Skeletal muscle cell (primary cell): Measurements from ENCODE around the gene C11orf97.
"Not testable (repeated sequence)": the region's sequence is repeated elsewhere in the genome, so short reads cannot be mapped to it uniquely, and the experiment has no call there.

ENCODE experiments used
- DNase-seq: peaks from one replicate; pipeline ENCODE4 v3.0.0-alpha.2; 2010; ENCODE audit warnings: low read depth
- H3K4me3 ChIP-seq: 2 replicates; pipeline ENCODE4 v1.5.1; 2011; ENCODE audit warnings: low read depth, mild to moderate bottlenecking, control low read depth, low read length, moderate library complexity

Gene C11orf97, protein sequence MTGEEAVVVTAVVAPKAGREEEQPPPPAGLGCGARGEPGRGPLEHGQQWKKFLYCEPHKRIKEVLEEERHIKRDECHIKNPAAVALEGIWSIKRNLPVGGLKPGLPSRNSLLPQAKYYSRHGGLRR

DNA sequence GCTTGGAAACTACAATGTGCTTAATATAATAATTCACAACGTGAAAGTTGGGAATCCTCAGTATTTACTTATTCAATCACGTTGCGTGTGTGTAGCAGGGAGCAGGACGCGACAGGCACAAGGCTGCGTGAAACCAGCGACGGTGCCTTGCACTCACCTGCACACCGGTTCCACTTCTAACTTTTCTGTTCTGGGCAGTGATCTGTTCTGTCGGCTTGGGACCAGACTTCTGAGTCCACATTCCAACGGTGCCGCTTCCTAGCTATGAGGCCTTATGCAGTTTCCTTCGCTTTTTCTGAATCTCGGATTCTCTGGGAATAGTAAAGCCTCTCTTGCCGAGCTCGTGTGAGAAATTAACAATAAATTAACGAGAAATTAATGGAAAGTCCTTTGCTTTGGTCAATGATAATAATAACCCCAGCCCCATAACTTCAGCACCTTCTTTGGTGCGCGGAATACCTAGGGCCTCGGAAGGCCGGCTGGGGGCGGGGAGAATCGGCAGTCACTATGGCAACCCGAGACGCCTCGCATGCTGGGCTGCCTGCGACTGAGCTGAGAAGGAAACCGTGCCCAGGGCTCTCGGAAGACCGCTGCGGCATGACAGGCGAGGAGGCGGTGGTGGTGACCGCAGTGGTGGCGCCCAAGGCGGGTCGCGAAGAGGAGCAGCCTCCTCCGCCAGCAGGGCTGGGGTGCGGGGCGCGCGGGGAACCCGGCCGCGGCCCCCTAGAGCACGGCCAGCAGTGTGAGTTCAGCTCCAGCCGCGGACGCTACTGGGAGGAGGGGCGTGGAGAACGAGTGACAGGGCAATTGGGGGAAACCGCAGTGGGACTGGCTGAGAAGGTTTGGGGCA is at the start of gene C11orf97:
TSS of gene C11orf97 (plus strand) at position 530 of the 850 bp plus-strand sequence. CDS start at position 598, 68 bp downstream.
- DNase-seq = no peak
- peak within 1 kb of the TSS; percentile 61 for H3K4me3 ChIP-seq

DNA sequence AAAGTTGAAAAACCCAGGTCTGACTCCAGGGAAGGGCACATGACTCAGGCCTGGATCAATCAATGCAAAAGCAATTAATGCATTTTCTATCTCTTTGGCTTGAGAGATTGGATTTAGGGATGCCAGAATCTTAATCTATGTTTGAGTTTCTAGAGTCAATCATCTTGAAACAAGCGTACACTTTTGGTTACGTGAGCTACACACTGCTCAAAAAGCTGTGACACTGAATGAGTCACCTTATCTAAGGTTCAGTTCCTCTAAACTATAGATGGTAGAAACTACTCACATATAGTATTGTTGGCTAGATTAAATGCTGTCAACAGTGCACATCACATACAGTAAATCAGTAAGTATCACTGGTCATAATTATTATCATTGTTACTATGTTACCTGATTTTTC is 42.8 kb upstream of the C11orf97 start:
- no peak for DNase-seq
- no peak overlapping the region for H3K4me3 ChIP-seq

DNA sequence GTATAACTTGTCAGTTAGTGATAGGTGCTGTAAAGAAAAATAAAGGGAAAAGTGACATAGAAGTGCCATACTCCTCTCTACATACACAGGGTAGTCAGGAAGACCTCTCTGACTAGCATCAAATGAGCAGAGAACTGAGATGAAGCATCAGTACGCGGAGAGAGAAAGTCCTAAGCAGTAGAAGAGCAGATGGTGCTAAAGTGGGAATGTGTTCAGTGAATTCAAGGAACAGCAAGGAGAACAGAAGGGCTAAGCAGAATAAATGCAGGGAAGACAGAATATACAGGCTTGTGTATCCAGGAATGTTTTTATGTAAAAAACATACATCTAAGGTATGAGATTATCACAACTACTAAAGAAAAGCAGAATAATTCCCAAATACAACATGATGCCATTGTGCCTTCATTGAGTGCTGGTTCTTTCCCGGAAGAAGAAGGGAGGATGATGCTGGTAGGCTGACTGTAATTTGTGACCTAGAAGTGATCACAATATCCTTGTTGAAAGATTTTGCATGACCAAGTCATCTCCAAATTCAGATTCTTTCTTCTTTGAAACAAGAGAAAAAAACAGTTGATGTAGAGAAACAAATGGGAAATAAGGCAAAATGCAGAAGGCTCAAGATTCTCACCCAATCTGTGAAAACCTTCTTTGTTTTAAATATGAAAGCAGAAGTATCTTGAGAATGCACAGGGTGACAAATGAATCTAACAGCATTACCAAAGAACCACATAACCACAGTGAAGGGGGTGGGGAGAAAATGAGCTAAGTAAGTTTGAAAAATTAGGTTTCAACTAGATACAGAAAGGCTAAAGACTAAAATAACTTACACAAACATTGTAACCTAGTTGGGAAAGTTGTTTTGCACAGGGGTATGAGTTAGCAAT is 39.1 kb upstream of the C11orf97 start:
- no peak for DNase-seq
- no peak overlapping the region for H3K4me3 ChIP-seq

DNA sequence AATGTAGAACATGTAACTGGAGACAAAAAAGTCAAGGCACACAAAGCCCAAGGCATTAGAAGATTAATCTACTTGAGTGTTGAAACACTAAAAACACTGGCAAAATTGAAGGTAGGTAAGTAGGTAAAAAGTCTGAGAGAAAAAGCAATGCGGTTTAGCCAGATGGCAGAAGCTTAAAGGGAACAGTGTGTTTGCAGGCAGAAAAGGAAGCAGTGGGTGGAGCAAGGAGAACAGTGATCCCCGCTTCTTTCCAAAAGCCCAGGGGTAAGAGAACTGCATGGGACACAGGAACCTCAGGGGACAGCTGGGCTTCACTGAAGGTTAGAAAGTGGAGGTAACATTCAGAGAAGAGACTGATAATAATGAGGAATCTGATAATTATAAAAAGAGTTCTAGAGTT is 34.6 kb upstream of the C11orf97 start:
- no peak for DNase-seq
- H3K4me3 ChIP-seq = no peak overlapping the region

DNA sequence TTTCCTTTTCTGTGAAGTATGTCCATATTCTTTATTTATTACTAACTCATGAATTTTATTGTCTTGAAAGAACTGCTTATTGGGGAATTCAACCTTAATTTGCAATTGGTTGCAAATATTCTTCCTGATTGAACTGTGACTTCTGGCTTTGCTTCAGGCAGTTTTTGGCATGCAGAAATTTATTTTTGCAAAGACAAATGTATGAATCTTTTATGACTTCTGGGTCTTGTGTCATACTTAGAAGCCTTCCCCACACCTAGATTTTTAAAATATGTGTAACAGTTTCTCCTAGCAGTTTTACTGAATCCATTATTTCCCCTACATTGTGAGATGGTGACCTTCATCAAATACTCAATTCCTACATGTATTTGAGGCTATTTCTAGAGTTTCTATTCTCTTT is 30.9 kb upstream of the C11orf97 start:
- no peak overlapping the region for H3K4me3 ChIP-seq
- DNase-seq = no peak

DNA sequence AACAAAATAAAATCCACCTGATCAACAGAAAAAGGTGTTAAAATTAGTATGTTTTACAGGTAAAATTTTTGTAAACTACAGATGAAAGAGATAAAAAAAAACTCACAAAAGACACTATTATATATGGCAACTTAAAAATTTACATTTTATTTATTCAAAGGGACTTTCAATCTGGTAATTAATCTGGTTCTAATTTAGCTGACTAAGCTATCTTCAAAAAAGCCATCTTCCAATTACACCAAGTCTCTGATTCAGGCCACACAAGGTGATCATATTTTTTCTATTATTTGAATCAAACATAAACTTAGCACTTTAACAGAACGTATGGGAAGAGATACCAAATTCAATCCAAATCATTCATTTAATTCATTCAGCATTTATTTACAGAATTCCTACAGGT is 26.2 kb upstream of the C11orf97 start:
- H3K4me3 ChIP-seq = no peak overlapping the region
- DNase-seq = no peak

DNA sequence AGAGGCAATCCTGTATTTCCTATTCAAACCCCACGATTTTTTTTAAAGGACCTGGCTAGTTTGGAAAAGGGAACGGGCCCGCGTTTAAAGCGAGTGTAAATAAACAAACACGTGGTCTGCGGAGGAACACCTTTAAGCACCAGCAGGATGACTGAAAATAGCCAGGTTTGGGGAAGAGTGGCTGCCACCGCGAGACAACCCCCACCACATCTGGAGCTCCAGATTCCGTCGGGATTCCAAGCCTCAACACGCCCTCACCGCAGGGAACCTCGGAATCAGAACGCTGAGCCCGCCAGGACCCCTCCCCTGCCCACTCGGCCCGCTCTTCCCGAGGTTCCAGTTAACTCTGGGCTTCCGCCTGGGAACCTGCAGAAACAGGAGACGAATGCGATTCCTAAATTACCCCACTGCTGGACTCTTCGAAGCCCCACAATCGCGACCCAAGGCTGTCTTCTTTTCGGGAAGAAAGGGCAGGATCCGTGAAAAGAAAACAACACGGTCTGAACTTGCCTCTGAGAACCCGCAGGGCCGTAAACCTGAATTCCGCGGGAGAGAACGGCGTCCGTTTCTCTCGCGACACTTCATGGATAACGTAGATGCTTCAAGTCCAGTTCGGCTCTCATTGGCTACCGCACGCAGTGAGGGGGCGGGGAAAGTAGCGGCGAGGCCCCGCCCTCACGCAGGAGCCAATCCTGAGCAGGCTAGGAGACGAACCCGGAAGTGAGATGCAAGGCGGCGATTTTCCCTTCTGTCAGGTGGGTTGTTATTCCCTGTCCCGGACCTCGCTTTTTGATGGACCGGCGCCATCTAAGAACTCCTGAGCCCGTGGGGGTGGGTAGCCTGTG is 18.8 kb upstream of the C11orf97 start, which contains the start of the genes ANKRD49 and MRE11:
TSS of gene ANKRD49 (plus strand) at position 704 of the 845 bp plus-strand sequence. CDS start 2,710 bp downstream, outside the sequence.
TSS of gene MRE11 (minus strand) at position 564 of the 845 bp plus-strand sequence. CDS start 1,043 bp downstream, outside the sequence.
- DNase-seq = peak; percentile 92
- peak within 1 kb of the TSS; percentile 95 for H3K4me3 ChIP-seq

DNA sequence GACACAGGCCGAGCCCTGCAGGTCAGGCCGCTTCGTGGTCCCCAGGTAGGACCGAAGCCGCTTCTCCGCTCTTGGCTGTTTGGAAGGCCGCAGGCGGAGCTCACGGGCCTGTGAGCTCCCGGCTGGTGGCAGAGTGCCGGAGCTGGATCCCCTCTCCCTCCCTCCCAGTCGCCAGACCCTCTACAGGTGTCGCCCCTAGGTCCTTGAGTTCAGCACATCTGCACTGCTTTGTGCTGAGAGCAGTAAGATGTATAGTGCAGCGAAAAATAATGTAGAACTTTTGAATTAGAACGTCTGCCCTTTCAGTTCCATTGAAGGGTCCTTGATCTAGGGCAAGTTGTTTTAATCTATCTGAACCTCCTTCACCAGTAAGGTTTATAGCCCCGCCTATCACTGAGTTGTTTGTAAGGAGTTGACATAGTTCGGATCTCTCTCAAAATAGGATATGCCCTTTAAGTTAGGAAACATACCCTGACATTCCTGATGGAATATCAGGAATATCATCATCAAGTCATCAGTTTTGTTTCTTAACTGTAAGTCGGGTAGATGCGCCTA is 18.1 kb upstream of the C11orf97 start:
- peak overlapping the region; percentile 95 for H3K4me3 ChIP-seq
- DNase-seq = no peak

DNA sequence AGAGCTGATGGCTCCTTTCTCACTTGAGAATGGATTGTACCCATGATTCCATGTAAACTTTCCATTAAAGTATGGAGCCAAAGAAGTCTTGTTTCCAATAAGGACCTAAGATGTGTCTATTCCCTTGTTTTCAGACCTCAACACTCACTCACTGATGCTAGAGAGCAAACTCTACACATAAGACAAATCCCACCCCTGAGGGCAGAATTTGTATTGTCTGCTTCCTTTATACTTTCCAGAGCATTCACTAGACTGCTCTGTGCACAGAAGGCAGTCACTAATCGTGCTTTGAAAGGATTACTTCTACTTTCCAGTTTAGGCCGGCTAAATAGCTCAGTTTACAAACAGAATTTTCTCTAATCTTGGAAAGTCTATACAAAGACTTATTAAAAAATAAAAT is 12.1 kb upstream of the C11orf97 start:
- H3K4me3 ChIP-seq = no peak overlapping the region
- no peak for DNase-seq

DNA sequence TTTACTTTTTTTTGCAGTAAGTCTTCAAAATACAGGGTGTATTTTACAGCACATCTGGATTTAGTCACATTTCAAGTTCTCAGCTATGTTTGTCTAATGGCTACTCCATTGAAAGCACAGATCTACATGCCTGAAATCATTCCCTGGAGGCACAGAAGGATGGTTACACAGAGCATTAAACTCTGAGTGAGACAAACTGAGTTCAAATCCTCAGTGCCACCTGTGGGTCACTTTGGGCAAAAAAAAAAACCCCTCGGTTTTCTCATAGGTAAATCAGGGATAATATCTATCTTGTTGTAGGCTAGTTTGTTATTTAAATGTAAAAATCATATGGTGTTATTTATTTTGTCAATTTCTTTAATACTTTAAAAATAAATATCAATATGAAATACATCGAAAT is 10.7 kb upstream of the C11orf97 start:
- DNase-seq = no peak

DNA sequence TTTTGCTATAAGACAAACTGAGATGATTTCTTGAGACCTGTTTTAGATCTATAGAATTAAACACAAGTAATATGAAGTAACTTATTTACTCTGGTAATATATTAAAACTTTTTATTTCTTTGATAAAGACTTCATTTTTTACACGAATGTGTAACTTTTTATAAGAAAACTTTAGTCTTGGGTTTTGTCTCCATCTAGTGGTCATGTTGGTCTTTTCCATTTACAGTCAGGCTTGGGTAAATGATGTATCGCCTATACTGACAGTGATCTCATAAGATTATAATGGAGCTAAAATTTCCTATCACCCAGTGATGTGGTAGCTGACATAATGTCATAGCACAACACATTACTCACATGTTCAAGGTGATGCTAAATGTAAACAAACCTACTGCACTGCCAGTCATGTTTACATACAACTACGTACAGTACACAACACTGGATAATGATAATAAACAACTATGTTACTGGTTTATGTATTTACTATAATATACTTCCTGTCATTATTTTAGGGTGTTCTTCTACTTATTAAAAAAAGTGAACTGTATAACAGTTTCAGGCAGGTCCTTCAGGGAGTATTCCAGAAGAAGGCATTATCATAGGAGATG is 7.5 kb upstream of the C11orf97 start:
- no peak for DNase-seq
- H3K4me3 ChIP-seq = no peak overlapping the region

More for the DNA sequence above, 10.7 kb upstream of the C11orf97 start:
- no peak overlapping the region for H3K4me3 ChIP-seq

DNA sequence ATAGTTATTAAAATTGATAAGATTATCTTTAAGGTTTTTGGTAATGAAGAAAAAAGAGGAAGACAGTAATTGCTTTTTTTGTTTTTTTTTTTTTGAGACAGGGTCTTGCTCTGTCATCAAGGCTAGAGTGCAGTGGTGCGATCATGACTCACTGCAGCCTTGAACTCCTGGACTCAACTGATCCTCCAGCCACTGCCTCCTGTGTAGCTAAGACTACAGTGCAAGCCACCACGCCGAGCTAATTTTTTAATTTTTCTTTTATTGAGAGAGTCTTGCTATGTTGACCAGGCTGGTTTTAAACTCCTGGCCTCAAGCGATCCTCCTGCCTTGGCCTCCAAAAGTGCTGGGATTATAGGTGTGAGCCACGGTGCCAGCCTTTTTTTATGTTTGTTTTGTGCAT is 5.7 kb upstream of the C11orf97 start:
- not testable (repeated sequence) for H3K4me3 ChIP-seq, DNase-seq

DNA sequence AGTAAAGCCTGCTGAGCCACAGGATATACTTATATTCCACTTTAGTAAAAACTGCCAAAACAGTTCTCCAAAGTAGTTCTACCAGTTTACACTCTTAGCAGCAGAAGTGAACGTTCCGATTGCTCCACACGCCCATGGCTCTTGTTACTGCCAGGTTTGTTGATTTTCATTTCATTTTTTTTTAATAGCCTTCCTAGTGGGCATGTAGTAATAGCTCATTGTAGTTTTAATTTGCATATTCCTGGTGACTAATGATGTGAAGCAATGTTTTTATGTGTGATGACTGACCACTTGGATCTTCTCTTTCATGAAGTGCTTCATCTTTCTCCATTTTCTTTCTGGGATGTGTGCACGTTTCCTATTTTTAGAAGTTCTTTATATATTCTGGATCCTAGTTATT is 4.8 kb upstream of the C11orf97 start:
- no peak for DNase-seq
- H3K4me3 ChIP-seq = no peak overlapping the region

DNA sequence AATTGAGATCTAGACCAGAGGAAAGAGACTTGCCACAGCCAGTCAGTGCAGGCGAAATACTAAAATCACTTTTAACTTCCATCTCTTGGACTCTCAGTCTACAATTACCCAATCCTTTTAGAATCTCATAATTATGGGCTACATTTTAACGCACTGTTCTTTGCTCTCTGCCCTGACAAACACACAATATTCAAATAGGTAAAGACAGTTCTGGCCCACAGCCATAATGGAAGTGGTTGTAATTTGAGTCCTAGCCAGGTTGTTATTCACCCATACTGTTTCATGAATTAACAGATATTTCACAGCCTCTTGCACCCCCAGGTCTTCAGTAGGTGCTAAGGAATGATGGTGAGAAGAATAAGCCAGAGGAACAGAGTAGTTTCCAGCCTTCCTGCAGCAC is 830 bp downstream of the C11orf97 start:
- no peak for DNase-seq
- no peak overlapping the region for H3K4me3 ChIP-seq

DNA sequence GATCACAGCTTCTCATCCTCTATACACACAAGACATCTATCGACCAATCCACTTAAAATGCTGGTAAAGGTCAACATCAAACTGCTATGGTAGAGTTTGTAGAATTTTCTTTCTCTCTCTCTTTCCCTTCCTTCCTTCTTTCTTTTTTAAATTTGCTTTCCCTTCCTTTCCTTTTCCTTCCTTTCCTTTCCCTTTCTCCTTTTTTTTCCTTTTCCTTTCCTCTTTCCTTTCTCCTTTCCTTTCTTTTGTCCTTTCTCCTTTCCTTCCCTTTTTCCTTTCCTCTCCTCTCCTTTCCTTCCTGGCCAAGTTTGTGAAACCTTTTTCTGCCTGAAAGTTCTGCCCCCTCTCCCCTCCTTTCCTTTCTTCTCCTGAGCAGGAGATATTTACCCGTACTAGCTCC is 3.1 kb downstream of the C11orf97 start:
- no peak for DNase-seq

DNA sequence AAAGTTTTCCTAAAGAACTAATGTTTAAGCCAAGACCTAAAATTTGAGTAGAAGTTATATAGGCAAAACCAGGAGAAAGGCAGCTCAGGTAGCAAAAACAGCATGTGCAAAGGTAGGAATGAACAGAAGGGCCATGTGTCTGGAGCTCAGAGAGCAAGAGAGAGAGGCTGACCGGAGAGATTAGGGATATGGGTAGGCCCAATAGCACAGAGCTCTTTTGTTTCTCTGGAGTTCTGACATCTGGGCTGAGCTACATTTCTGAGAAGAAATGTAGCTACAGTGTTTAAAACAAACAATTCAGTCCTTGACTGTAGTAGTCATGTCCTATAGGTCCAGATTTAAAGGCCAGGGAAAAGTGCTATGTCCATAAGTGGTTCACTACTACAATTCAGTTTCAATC is 4.5 kb downstream of the C11orf97 start:
- no peak for DNase-seq
- H3K4me3 ChIP-seq = no peak overlapping the region

More for the DNA sequence above, 3.1 kb downstream of the C11orf97 start:
- H3K4me3 ChIP-seq = no peak overlapping the region

DNA sequence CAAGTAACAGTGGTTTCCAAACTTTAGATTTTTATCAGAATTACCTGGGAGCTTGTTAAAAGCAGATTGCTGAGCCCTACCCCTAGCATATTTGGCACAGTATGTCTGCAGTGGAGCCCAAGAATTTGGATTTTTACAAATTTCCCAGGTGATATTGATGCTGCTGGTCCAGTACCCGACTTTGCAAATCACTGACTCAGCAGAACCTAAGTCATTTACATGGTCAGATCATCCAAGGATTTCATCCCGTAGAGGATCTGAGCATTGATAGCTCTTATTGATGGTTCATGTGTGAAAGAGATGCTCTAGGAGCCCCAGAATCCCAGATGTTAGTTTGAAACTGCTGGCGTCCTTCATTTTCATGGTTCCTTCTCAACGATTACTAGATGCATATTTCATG is 6.0 kb downstream of the C11orf97 start:
- DNase-seq = no peak
- no peak overlapping the region for H3K4me3 ChIP-seq

DNA sequence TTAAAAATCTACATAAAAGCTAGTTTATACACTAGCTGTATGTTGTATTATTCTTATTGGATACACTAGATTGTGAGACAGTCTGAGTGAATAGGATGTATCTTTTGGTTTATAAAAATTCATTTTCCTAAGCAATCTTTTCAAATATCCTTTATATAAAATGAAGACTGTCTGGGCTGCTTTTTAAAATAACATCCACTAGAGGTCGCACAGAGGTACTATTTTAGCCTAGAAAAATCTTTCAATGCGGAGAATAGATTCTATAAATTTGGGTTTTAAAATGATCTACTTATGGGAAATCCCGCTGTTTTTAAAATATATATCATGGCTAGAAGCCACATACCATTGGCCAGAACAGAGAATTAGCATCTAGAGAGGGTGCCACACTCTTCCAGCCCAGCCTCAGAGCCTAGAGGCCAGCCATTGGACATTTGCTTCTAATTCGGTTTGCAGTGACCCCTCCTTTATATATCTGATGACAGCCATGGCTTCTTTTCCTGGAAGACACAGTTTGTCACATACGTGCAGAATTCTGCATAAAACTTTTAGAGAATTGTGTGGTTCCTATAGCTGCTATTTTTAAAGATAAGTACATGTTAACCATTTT is 7.3 kb downstream of the C11orf97 start:
- no peak overlapping the region for H3K4me3 ChIP-seq
- DNase-seq = no peak
